GM19468 (cell line): ENCODE measurements around the gene EIF4G1.

Experiments
- ATAC-seq: cut with Tn5 transposase; IDR thresholded peaks from one replicate; pipeline ENCODE4 v1.9.1; 2021; ENCODE audit warnings: mild to moderate bottlenecking, moderate library complexity, moderate number of reproducible peaks; ENCODE audit not compliant: unreplicated experiment; ENCODE audit errors: extremely low read depth

EIF4G1 gene

DNA sequence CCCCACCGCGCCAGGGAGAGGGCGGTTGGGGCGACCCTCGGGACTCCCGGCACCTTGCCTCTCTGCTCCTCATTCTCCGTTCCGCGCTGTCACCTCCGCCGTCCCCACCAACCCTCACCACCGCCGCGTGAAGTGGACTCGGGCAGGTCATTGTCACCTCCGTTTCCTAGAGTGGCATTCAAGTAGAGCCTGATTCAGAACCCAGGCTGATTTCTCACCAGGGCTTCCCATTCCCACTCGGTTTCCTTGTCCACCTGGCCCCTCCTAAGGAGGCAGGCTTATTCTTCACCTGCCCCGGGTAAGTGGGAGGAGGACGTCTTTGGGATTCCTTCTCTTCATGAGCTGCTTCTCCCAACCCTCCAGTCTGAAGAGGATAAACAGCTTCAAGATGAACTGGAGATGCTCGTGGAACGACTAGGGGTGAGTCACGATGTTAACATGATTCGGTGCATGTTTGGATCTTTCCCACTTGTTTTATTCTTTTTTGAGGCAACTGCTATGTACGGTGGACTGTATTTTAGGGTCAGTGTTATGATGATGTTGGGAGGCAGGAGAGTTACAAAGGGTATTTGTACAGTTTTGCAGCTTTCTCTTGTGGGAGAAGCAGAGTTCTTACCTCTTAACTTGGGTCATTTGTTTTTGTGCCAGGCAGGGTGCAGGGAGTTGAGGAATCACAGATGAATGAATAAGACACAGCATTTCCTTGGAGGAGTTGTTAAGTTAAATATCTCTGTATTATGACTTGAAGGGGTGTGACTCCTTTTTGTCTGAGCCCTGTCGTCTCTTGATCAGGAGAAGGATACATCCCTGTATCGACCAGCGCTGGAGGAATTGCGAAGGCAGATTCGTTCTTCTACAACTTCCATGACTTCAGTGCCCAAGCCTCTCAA, 14.7 kb upstream of the EIF4G1 start:
- no peak for ATAC-seq

DNA sequence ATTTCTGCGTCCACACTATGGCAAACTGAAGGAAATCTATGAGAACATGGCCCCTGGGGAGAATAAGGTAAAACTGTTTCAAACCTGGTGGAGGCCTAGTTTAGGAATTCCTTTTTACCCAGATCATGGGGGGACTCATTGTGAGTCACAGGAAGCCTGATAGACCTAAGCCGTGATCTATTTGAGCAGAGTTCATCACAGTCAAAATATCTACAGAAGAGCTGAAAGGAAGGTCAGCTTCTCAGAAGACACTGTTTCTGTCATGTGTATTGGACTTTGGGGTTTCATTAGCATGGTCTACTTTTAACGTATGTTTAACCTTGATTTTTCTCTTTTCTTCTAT, 14.1 kb upstream of the EIF4G1 start:
- no peak for ATAC-seq

GRCh38 chr3:184305577-184305976, 8.8 kb upstream of the EIF4G1 start:
- ATAC-seq, result no peak

DNA sequence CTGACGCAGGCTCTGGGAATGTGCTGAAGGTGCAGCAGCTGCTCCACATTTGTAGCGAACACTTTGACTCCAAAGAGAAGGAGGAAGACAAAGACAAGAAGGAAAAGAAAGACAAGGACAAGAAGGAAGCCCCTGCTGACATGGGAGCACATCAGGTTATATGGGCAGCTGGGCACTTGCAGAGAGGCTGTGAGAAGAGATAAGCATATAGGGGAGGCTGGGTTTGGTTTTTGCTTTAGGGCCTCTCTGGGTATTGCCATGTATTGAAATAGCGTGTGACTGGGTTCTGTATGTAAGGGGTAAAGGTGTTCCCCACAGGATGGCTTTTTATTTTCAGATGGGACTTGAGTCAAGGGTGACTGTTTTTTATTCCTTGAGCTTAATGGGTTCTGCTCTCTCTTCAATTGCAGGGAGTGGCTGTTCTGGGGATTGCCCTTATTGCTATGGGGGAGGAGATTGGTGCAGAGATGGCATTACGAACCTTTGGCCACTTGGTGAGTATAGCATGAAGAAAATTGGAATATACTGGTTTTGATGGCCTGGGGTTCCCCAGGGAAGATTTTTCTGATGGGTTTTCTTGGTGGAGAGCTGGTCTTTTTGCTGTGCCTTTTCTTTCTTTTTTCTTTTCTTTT, 7.9 kb upstream of the EIF4G1 start:
- ATAC-seq, result no peak

GRCh38 chr3:184307915-184308314, 6.5 kb upstream of the EIF4G1 start:
- ATAC-seq, result no peak

- no peak for ATAC-seq
These were observed 5.7 kb upstream of the EIF4G1 start for GRCh38 chr3:184308744-184309143.

- ATAC-seq, result no peak
These were observed 2.8 kb upstream of the EIF4G1 start for GRCh38 chr3:184311633-184312032.

DNA sequence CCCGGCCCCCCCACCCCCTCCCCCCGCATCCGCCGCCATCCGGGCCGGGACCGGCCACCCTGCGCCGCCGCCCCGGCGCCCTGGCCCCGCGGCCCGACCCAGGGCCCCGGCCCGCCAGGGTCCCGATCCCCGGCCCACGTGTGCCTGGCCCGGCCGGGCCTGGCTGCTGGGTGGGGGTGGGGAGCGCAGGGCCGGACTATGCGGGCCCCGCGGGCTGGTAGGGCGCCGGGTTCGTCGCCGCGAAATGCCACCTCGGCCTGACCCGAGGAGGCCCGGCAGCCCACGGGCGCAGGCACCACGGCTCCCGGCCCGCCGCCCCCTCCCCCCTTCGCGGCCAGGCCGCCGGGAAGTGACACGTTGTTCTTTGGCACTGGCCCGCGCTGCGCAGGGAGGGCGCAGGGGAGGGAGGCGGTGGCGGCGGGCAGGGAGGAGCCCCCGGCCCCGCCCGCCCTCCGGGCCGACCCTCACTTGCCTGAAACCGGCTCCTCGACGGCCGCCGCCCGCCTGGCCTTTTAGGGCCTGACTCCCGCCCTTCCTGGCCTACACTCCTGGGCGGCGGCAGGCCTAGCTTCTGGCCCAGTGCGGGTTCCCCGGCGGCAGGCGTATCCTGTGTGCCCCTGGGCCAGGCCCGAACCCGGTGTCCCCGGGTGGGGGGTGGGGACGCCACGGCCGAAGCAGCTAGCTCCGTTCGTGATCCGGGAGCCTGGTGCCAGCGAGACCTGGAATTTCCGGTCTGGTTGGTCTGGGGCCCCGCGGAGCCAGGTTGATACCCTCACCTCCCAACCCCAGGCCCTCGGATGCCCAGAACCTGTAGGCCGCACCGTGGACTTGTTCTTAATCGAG, 515 bp downstream of the EIF4G1 start:
- peak; percentile 42 for ATAC-seq

GRCh38 chr3:184315543-184315867, 1.1 kb downstream of the EIF4G1 start:
- ATAC-seq, result no peak

- no peak for ATAC-seq
These were observed 1.7 kb downstream of the EIF4G1 start for GRCh38 chr3:184315871-184316661.

DNA sequence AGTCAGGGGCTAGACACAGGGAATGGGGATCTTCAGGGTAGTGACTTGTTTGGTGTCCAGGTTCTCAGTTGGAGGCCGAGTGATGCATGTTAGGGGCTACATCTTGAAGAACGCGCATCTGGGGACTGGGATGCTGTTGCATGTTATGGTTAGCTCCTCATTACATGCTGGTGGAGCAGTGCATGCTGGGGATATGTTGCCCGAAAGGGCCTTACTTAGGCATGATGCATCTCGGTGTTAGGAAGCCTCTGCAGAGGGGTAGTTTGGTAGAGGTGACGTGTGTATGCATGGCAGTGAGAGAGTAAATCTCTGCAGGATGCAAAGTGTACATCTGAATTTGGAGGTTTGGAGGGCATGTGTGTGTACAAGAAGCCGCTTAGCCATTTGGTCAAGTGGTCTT, 2.4 kb downstream of the EIF4G1 start:
- no peak for ATAC-seq

DNA sequence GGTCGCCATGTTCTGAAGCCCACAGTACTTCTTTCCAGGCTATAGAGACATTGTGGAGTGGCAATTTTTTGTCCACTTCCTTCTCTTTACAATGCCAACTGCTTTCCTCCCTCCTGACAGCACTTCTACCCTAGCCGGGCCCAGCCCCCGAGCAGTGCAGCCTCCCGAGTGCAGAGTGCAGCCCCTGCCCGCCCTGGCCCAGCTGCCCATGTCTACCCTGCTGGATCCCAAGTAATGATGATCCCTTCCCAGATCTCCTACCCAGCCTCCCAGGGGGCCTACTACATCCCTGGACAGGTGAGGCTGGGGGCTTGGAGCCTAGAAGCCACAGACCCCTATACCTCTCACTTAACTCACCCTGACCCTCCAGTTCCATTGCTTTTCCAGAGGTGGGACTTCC, 2.8 kb downstream of the EIF4G1 start:
- no peak for ATAC-seq

DNA sequence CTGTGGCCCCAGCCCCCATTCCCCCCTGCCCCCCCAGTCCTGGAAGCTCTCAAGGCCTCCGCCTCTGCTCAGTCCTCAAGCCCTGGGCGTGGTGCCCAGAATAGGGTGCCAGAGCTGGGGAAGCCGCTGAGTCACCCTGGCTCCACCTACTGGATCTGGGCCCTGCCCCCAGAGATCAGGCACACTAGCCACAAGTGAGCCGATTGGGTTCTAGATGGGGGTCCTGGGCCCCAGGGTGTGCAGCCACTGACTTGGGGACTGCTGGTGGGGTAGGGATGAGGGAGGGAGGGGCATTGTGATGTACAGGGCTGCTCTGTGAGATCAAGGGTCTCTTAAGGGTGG, 5.7 kb downstream of the EIF4G1 start:
- ATAC-seq, result no peak

GRCh38 chr3:184321666-184322065, 7.3 kb downstream of the EIF4G1 start:
- ATAC-seq, result no peak

GRCh38 chr3:184322731-184323487, 8.5 kb downstream of the EIF4G1 start:
- ATAC-seq, result no peak

DNA sequence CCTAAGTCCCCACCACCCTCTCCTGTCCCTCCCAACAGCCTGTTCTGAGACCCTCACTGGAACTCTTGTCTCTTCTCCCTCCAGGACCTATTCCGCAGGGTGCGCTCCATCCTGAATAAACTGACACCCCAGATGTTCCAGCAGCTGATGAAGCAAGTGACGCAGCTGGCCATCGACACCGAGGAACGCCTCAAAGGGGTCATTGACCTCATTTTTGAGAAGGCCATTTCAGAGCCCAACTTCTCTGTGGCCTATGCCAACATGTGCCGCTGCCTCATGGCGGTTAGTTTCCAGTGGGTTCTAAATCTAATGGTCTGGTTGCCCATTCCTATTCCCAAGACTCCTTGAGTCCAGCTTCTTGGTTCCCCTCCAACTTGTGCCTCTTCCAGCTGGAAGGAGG, 9.3 kb downstream of the EIF4G1 start:
- no peak for ATAC-seq

DNA sequence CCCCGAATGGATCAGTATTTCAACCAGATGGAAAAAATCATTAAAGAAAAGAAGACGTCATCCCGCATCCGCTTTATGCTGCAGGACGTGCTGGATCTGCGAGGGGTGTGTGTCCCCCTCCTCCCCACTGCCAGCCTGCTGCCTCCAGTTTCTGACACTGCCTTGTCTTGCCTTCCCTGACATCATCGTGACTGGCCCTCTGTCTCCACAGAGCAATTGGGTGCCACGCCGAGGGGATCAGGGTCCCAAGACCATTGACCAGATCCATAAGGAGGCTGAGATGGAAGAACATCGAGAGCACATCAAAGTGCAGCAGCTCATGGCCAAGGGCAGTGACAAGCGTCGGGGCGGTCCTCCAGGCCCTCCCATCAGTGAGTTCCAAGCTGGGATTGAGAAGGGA, 10.9 kb downstream of the EIF4G1 start:
- no peak for ATAC-seq

- no peak for ATAC-seq
These were observed 11.4 kb downstream of the EIF4G1 start for GRCh38 chr3:184325715-184326369.

DNA sequence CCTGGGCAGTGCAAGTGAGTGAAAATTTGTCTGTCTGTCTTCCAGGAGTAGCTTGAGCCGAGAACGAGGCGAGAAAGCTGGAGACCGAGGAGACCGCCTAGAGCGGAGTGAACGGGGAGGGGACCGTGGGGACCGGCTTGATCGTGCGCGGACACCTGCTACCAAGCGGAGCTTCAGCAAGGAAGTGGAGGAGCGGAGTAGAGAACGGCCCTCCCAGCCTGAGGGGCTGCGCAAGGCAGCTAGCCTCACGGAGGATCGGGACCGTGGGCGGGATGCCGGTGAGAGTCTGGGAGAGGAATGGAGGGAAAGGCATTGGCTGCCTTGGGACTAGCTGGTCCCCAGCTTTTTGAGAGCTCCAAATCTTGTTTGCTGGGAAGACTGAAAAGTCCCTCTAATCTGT, 12.8 kb downstream of the EIF4G1 start:
- no peak for ATAC-seq
